Neural progenitor cell (in vitro differentiated cells): ENCODE measurements around the gene NAA11. TPM values are rescaled to one million over a fixed set of nuclear protein-coding genes. Genes with fewer than 3 reads are reported as not detected.

Experiments used
- DNase-seq: peaks from one replicate; pipeline ENCODE4 v3.0.0-alpha.2; 2016; ENCODE audit warnings: low spot score
- H2AFZ ChIP-seq: fragments of 200-600 bp; sonication (generic); replicated peaks from 2 replicates; pipeline ENCODE4 v1.6.1; 2016; ENCODE audit warnings: antibody characterized with exemption
- H3F3A ChIP-seq: fragments of 200-600 bp; sonication (generic); 2 replicates; pipeline ENCODE4 v1.6.1; 2016; ENCODE audit warnings: antibody characterized with exemption, low read depth
- H3K27ac ChIP-seq: fragments of 200-600 bp; sonication (generic); 2 replicates; pipeline ENCODE4 v1.5.1; 2016; ENCODE audit warnings: mild to moderate bottlenecking
- H3K27me3 ChIP-seq: fragments of 200-600 bp; sonication (generic); 2 replicates; pipeline ENCODE4 v1.6.1; 2016; ENCODE audit warnings: mild to moderate bottlenecking, moderate library complexity
- H3K36me3 ChIP-seq: fragments of 200-600 bp; sonication (generic); 2 replicates; pipeline ENCODE4 v1.5.1; 2016
- H3K4me1 ChIP-seq: fragments of 200-600 bp; sonication (generic); 2 replicates; pipeline ENCODE4 v1.6.1; 2016; ENCODE audit warnings: mixed run types
- H3K4me2 ChIP-seq: fragments of 200-600 bp; sonication (generic); 2 replicates; pipeline ENCODE4 v1.6.1; 2016
- H3K4me3 ChIP-seq: fragments of 200-600 bp; sonication (generic); 2 replicates; pipeline ENCODE4 v1.5.1; 2016
- H3K79me2 ChIP-seq: fragments of 200-600 bp; sonication (generic); 2 replicates; pipeline ENCODE4 v1.6.1; 2016; ENCODE audit warnings: low read depth
- H3K9ac ChIP-seq: fragments of 200-600 bp; sonication (generic); 2 replicates; pipeline ENCODE4 v1.6.1; 2016
- H3K9me3 ChIP-seq: fragments of 200-600 bp; sonication (generic); 2 replicates; pipeline ENCODE4 v1.5.1; 2016; ENCODE audit warnings: low read depth
- H4K20me1 ChIP-seq: fragments of 200-600 bp; sonication (generic); 2 replicates; pipeline ENCODE4 v1.6.1; 2016; ENCODE audit warnings: low read depth
- H3K27ac Mint-ChIP-seq: 3 replicates; pipeline ENCODE4 v1.8.0; 2021; ENCODE audit warnings: mixed read lengths
- H3K27me3 Mint-ChIP-seq: 2 replicates; pipeline ENCODE4 v1.8.0; 2022; ENCODE audit warnings: low read depth, mild to moderate bottlenecking, inconsistent platforms, moderate library complexity, mixed read lengths; ENCODE audit not compliant: insufficient read depth
- H3K36me3 Mint-ChIP-seq: 3 replicates; pipeline ENCODE4 v1.8.0; 2021; ENCODE audit warnings: mixed read lengths
- H3K4me1 Mint-ChIP-seq: 3 replicates; pipeline ENCODE4 v1.8.0; 2021; ENCODE audit warnings: mixed read lengths
- H3K4me3 Mint-ChIP-seq: 3 replicates; pipeline ENCODE4 v1.8.0; 2021; ENCODE audit warnings: mild to moderate bottlenecking, moderate library complexity, mixed read lengths
- H3K9me3 Mint-ChIP-seq: 3 replicates; pipeline ENCODE4 v1.8.0; 2020; ENCODE audit warnings: mixed read lengths
- EZH2 ChIP-seq: fragments of 200-600 bp; sonication (generic); IDR thresholded peaks from 2 replicates; pipeline ENCODE4 v1.6.1; 2017; ENCODE audit warnings: antibody characterized with exemption, mild to moderate bottlenecking, moderate library complexity
- EZH2phosphoT487 ChIP-seq: fragments of 200-600 bp; sonication (generic); IDR thresholded peaks from 2 replicates; pipeline ENCODE4 v1.6.1; 2017; ENCODE audit warnings: antibody characterized with exemption
- total RNA-seq: library from RNA; depleted of rRNA; stranded (reverse); fragments of >200 nt; gene quantifications from 2 replicates; pipeline ENCODE4 v1.2.3, GENCODE V29; 2015; ENCODE audit warnings: low replicate concordance
- TF ChIP-seq, protein P1 (sequence below): fragments of 200-600 bp; sonication (generic); IDR thresholded peaks from 2 replicates; pipeline ENCODE4 v1.5.1; 2017; ENCODE audit warnings: antibody characterized with exemption, mild to moderate bottlenecking

NAA11 gene
- total RNA-seq, 1 donor from 2014 or later = not detected

DNA sequence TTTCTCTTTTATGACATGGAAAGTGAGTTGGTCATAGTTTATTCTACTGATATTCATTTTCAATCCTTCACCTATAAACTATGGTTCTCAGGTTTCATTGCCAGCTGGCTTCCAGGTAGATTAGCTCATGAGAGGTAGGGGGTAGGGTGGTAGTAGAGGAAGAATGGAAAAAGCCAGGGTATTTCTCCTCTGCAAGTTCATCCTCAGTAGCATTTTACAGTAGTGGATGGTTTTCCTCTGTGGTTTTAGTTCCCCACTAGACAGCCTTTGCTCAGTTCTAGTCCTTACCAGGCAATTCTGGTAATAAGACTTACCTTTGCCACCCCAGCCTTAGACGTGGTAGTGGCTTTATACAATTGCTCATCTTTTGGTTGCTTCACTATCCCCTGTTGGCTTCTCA lies 8.9 kb upstream of the NAA11 start:
- no peaks in the 10 kb centered on the region for H3K27me3 Mint-ChIP-seq
- Histone ChIP-seq H3K9ac (no peak overlapping the region), H3K4me1 (no peaks in the 10 kb centered on the region), H2AFZ (no peak overlapping the region), H3K27me3 (no peaks in the 10 kb centered on the region), H3K27ac (no peak overlapping the region), H3K36me3 (no peaks in the 10 kb centered on the region), H3K79me2 (no peaks in the 10 kb centered on the region), H4K20me1 (no peaks in the 10 kb centered on the region), H3K4me3 (no peak overlapping the region), H3K9me3 (no peaks in the 10 kb centered on the region), H3K4me2 (no peak overlapping the region), H3F3A (no peaks in the 10 kb centered on the region)
- H3K36me3 Mint-ChIP-seq = no peaks in the 10 kb centered on the region
- no peak for DNase-seq
- H3K9me3 Mint-ChIP-seq = no peaks in the 10 kb centered on the region
- TF ChIP-seq EZH2phosphoT487 (no peak), EZH2 (no peak)
- TF ChIP-seq, protein P1, sequence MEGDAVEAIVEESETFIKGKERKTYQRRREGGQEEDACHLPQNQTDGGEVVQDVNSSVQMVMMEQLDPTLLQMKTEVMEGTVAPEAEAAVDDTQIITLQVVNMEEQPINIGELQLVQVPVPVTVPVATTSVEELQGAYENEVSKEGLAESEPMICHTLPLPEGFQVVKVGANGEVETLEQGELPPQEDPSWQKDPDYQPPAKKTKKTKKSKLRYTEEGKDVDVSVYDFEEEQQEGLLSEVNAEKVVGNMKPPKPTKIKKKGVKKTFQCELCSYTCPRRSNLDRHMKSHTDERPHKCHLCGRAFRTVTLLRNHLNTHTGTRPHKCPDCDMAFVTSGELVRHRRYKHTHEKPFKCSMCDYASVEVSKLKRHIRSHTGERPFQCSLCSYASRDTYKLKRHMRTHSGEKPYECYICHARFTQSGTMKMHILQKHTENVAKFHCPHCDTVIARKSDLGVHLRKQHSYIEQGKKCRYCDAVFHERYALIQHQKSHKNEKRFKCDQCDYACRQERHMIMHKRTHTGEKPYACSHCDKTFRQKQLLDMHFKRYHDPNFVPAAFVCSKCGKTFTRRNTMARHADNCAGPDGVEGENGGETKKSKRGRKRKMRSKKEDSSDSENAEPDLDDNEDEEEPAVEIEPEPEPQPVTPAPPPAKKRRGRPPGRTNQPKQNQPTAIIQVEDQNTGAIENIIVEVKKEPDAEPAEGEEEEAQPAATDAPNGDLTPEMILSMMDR = no peak
- H3K4me3 Mint-ChIP-seq = no peak overlapping the region
- no peaks in the 10 kb centered on the region for H3K4me1 Mint-ChIP-seq
- no peak overlapping the region for H3K27ac Mint-ChIP-seq

- no peaks in the 10 kb centered on the region for H3F3A ChIP-seq
- H3K9me3 ChIP-seq = no peaks in the 10 kb centered on the region
- H3K9ac ChIP-seq = no peak overlapping the region
- no peak overlapping the region for H2AFZ ChIP-seq
- H3K27me3 Mint-ChIP-seq = no peaks in the 10 kb centered on the region
- no peaks in the 10 kb centered on the region for H3K9me3 Mint-ChIP-seq
- no peaks in the 10 kb centered on the region for H3K79me2 ChIP-seq
- H3K4me2 ChIP-seq = no peak overlapping the region
- H3K4me3 Mint-ChIP-seq = no peak overlapping the region
- no peak for DNase-seq
- no peak overlapping the region for H3K27ac Mint-ChIP-seq
- H4K20me1 ChIP-seq = no peaks in the 10 kb centered on the region
- no peaks in the 10 kb centered on the region for H3K4me1 ChIP-seq
- H3K4me1 Mint-ChIP-seq = no peaks in the 10 kb centered on the region
- no peaks in the 10 kb centered on the region for H3K27me3 ChIP-seq
- no peak for TF ChIP-seq EZH2
- TF ChIP-seq, protein P1 = no peak
- TF ChIP-seq EZH2phosphoT487 = no peak
- H3K36me3 ChIP-seq = no peaks in the 10 kb centered on the region
- no peaks in the 10 kb centered on the region for H3K36me3 Mint-ChIP-seq
- H3K4me3 ChIP-seq = no peak overlapping the region
- no peak overlapping the region for H3K27ac ChIP-seq
Observed at GRCh38 chr4:79334341-79334740, 8.5 kb upstream of the NAA11 start.

DNA sequence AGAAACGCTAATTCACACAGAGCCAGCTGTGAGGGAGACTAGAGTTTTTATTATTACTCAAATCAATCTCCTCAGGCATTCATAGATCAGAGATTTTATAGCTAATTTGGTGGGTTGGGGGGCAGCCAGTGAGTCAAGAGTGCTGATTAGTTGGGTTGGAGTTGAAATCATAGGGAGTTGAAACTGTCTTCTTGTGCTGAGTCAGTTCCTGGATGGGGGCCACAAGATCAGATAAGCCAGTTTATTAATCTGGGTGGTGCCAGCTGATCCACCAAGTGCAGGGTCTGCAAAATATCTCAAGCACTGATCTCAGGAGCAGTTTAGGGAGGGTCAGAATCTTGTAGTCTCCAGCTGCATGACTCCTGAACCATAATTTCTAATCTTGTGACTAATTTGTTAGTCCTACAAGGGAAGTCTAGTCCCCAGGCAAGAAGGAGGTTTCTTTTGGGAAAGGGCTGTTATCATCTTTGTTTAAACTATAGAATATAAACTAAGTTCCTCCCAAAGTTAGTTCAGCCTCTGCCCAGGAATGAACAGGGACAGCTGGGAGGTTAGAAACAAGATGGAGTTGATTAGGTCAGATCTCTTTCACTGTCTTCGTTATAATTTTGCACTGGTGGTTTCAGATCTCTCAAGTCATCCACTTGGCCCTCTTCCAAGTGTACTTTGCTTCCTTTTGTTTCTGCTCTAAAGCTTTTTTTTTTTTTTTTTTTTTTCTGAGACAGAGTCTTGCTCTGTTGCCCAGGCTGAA lies 5.4 kb upstream of the NAA11 start:
- H3K36me3 ChIP-seq = no peaks in the 10 kb centered on the region
- no peak overlapping the region for H3K9ac ChIP-seq
- Mint-ChIP-seq H3K4me3 (no peak overlapping the region), H3K27me3 (no peaks in the 10 kb centered on the region), H3K4me1 (no peaks in the 10 kb centered on the region), H3K36me3 (no peaks in the 10 kb centered on the region), H3K27ac (no peak overlapping the region), H3K9me3 (peaks cover under 1% of the 10 kb centered on the region)
- TF ChIP-seq EZH2 = no peak
- TF ChIP-seq, protein P1 = no peak
- no peak overlapping the region for H3K4me3 ChIP-seq
- H3K27ac ChIP-seq = no peak overlapping the region
- no peaks in the 10 kb centered on the region for H3K79me2 ChIP-seq
- H3K27me3 ChIP-seq = no peaks in the 10 kb centered on the region
- no peaks in the 10 kb centered on the region for H3F3A ChIP-seq
- H3K4me1 ChIP-seq = no peaks in the 10 kb centered on the region
- no peak overlapping the region for H3K4me2 ChIP-seq
- H2AFZ ChIP-seq = no peak overlapping the region
- DNase-seq = no peak
- H4K20me1 ChIP-seq = no peaks in the 10 kb centered on the region
- no peaks in the 10 kb centered on the region for H3K9me3 ChIP-seq
